Activated CD4-positive, CD25-positive, alpha-beta regulatory T cell treated with anti-CD3 and anti-CD28 coated beads, Interleukin-2, amount 50 U/mL, for 16 hours (primary cell): Measurements from ENCODE around the gene RARB.

Experiments
- DNase-seq: peaks from one replicate; pipeline ENCODE4 v3.0.0-alpha.2; 2020; ENCODE audit warnings: low read depth, low spot score

Gene RARB

GRCh38 chr3:25447925-25448324, 19.9 kb downstream of the RARB start:
- no peak for DNase-seq

GRCh38 chr3:25448750-25449692, 21.0 kb downstream of the RARB start:
- DNase-seq = no peak

DNA sequence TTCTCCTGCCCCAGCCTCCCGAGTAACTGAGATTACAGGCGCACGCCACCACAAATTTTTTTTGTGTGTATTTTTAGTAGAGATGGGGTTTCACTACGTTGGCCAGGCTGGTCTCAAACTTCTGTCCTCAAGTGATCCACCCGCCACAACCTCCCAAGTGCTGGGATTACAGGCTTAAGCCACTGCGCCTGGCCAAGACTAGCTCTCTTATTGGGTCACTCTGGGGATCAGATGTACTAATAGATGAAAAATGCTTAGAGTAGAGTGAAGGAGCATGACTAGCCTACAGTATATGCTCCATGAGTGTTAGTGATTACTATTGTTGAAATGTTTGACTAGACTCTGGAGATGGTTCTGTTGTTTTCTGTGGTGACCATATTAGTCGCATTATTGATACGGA, 21.8 kb downstream of the RARB start:
- no peak for DNase-seq

- no peak for DNase-seq
Observed at GRCh38 chr3:25452192-25452591, 24.1 kb downstream of the RARB start.

DNA sequence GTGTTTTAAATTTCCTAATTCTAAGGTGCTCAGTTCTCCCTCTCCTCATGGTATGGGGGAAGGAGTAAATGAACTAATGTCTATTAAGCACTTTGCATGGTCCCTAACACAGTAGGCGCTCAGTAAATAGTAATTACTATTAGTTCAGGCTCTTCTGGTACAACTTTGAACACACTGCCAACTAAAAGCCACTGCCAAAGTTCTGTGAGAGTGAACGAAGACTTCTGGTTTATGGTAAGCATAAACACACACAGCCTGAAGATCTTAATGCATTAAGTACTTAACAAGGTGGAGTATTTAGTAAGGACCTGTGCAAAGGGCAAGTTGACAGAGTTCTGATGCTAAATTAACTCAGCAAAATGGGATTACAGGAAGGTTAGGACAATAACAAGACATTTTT, 24.7 kb downstream of the RARB start:
- no peak for DNase-seq

DNA sequence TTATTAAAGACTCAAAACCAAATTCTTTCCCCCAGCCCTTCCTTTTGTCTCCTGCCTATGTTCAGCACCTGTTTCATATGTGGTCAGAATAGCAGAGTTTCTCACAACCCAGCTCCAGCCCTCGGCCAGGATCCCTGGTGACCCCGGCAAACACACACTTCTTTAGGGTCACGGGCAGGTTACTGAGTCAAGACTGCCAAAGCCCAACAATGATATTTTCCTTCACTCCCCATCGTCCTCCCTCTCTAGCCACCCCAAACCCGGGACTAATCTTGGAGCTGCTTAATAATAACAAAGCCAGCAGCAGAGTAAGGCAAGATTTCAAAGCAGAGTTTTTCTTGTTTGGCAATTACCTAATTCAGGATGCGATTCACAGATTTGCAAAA, 25.5 kb downstream of the RARB start:
- DNase-seq = no peak

DNA sequence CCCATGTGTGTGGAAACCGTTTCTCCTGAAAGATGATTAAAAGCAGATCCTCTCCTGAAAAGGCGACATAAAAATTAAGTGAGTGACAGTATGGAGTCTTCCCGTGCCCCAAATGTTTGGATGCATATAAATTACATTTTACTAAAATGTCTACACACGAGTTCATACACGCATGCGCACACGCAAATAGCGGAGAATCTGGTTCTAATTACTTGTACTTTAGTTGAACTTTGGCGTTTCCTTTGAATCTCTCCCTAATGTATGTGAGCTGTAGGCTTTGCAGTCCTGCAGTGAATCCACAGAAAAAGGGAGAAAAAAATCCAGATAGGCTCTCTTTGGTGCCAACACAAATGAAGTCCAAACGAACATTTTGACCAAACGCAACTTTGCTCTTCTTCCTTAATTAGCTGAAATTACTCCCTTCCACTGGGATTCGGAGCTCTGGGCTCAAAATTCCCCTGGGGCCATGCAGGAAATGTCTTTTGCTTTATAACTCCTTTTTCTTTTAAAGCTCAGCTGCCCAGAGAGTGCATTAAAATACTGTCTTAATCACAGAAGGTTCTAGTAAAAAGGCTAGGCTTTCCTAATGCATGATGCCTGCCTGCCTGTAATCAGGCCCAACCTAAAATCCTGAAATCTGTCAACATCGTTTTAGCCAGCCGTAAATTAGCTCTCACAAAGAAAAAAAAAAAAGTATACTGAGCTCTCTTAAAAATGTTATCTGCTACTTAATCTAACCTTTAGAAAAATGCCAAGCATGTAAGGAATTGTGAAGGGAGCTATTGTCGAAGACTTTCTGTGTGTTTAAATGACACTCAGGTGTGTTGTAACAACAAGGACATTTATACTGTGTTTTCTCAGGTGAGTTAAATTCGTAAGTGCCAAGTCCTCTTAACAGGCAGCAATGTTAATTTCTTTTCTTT, 26.2 kb downstream of the RARB start:
- DNase-seq = no peak

DNA sequence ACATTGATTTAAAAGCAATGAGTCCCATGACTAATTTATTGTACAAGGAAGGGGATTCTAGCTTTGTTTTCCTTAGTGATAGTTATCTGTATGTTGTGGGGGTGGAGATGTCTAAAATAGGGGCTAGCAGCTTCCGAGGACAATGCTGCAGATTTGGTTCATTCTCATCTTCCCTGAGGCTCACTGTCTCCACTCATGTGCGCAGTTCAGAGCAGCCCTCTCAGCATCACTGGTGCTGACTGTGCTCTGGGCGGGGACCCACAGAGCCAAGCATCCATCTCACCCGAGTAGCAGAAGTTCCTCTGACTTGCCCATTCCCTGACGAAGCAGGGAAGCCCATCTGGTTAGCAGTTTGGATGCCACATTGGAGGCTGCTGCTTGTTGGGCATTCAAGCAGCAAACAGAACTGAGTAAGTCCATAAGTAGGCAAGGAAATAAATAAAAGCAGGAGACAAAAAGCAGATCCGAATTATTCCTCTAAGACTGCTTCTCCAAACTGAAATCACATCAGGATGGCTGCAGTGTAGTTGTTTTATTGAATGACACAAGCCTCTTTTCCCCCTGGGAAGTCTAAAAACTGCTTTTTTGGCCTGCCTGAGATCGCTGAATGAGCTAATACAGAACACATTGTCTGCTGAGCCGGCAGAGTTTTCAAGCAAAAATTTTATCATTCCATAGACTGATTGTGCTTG, 27.5 kb downstream of the RARB start:
- no peak for DNase-seq

- no peak for DNase-seq
Observed at GRCh38 chr3:25456723-25457670, 28.9 kb downstream of the RARB start.

GRCh38 chr3:25457671-25458419, 29.8 kb downstream of the RARB start:
- no peak for DNase-seq

DNA sequence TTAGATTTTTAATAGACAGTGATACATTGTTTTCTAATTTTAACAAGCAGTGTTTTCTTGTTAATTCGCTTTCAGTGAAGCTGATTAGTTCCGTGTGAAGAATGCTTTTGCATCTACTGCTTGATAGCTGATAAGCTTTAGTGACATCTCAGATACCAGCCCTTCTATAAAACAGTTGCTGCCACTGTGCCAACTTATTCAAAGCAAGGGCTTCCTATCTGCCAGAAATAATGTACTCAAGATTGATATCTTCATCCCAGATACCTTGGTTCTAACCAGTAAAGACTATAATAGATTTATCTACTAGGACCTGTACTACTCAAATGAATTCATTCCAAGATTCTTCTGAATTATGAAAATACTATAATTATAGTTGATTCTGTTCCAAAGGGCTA, 30.4 kb downstream of the RARB start:
- DNase-seq = no peak

GRCh38 chr3:25460751-25461150, 32.7 kb downstream of the RARB start:
- DNase-seq = no peak

DNA sequence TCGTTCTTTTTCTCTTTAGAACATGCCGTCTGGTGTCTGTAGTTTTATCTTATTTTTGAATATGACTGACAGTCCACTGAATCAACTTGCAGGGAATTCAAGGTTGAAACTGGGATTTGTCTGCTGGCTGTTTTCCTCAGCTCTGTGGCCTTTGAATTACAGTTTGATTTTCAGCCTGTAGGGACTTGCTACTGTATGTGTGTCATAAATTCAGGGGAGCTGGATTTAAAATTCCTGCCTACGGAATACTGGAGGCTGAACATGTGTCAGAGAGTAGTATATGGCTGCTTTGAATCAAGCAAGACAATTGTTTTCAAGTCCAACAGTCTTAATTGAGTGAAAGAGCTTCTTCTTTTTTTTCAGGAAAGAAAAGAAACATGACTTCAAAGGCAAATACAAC, 33.9 kb downstream of the RARB start:
- DNase-seq = no peak

DNA sequence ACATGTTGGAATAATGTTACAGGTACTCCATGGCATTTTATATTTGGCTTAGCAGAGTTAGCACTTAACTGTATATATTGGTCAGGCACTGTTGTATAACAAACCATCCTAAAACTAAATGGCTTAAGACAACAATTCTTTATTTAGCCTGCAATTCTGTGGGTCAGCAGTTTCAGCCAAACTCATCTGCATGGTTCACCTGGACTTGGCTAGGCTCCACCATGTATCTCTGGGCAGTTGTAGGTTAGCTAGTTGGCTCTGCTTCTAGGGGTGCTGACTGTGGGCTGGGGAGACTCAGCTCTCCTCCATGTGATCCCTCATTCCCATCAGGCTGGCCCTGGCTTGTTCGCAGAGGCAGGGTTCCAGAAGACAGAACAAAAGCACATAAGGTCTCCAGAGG, 34.4 kb downstream of the RARB start:
- DNase-seq = no peak

- no peak for DNase-seq
Observed at GRCh38 chr3:25463836-25464418, 35.9 kb downstream of the RARB start.

DNA sequence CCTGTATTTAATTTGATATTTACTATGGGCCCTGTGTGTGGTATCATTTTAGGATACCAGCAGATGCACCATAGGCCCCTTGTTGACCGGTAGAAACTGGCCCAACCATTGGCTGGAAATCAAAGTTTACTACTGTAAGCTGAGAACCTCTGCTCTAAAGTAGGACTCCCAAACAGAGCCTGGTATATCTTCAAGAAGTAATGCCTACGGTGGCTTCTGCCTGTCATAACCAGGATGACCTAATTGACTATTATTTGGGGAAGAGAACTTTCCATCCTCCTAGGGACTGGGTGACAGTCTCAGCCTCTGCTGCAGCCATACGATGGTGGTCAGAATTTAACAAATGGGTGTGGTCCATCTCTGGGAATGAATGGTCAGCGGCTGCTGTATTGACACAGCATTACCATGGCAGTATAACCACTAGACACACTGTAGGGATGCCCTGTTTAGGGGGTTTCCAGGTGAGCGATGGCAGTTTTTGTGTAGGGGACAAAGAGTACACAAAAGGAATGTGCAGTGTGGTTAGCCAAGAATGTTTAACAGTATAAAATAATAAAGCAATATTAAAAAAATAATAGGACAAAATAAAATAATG, 37.3 kb downstream of the RARB start:
- no peak for DNase-seq

- no peak for DNase-seq
Observed at GRCh38 chr3:25468866-25469319, 40.8 kb downstream of the RARB start.

DNA sequence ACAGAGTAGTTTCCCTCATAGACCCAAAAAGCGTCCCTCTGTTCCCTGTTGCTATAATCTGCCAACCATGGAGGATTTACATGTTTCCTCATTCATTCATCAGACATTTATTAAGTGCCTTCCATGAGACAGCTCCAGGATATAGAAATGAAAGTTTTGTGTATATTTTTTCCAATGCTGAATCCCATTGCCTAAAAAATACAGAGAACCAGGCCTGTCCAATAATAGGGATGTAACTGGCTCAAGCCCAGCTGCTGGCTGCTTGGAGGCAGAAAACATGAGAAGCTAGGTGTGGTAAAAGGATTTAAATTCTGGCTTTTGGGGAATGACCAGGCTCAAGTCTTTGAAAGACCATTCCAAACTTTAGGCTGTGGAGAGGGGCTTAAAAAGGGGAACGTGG, 41.5 kb downstream of the RARB start:
- DNase-seq = no peak

DNA sequence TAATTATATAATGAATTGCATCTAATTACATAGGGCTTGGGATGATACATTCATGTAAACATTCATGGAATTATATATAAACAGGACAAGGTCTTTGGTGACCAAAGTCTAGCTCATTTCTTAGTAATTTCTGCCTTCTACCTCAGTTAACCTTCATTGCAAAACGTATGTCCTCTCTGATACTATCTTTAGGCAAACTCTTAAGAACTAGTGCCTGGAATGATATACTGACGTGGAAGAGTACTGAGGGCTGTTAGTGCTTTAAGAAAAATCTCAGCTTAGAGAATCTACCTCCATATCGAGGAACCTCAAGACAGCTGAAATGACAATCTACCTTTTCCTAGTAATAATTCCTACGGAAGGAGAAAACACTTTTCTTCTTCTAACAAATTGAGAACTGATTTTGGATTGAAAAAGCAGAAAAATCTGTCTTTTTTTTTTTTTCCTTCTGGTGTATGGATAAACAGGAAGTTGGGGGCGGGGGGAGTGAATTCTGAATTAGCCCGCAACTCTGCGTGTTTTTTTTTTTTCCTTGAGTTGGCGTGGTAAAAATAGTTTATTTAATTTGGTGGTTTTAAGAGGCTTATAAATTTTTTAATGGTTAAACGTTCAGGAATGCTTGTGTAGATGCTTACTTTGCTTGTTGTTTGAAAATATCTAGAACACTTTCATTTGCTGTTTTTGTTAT, 43.2 kb downstream of the RARB start:
- no peak for DNase-seq
